ENCODE results near the gene TPSG1.

DNA sequence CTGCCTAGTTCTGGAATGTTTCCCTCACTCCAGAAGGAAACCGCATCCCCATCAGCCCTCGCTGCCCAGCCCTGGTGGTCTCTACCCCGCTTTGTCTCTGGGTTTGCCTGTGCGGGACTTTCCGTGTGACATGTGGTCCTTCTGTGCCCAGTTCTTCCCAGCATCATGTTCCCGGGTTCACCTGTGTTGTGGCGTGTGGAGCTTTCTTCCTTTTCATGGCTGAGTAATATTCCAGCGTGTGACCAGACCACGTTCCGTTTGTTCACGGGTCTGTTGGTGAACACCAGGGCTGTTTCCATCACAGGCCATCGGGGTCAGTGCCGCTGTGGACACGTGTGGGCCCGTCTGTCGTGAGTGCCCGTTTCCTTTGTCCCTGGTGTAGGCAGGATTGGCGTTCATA lies 40.1 kb downstream of the TPSG1 start:
- TF ChIP-seq CTCF (IDR thresholded peaks at IDR 0.05), result no peak
- TF ChIP-seq POLR2AphosphoS5 (IDR thresholded peaks at IDR 0.05), result no peak
